Aorta (tissue), 5 donors: ENCODE data around the gene UBE2E1. TPM values are rescaled to one million over a fixed set of nuclear protein-coding genes. Genes with fewer than 3 reads are reported as not detected.
"Not testable (repeated sequence)": the region's sequence is repeated elsewhere in the genome, so short reads cannot be mapped to it uniquely, and the experiment has no call there.

Experiments used
- ATAC-seq: fragments of 200-7000 bp; cut with Tn5 transposase; one replicate; pipeline ENCODE4 v1.9.1; 2022; ENCODE audit warnings: moderate library complexity; ENCODE audit not compliant: low FRiP score
- DNase-seq, 2 donors: peaks; one replicate each; pipeline ENCODE4 v3.0.0-alpha.2; 2020
- H3K27ac ChIP-seq, 2 donors: one replicate each; pipeline ENCODE4 v1.5.1; 2013; ENCODE audit warnings: low read length in 2 of 2, mild to moderate bottlenecking in 2 of 2, moderate library complexity in 2 of 2, control low read depth in 1 of 2, inconsistent platforms in 1 of 2, low read depth in 1 of 2
- H3K27me3 ChIP-seq, 2 donors: one replicate each; pipeline ENCODE4 v1.6.1; 2013; ENCODE audit warnings: control low read depth in 1 of 2, low read length in 1 of 2, mild to moderate bottlenecking in 1 of 2, moderate library complexity in 1 of 2; ENCODE audit not compliant: insufficient read depth in 2 of 2, control insufficient read depth in 1 of 2
- H3K36me3 ChIP-seq, 2 donors: one replicate each; pipeline ENCODE4 v1.6.1; 2013; ENCODE audit warnings: control low read depth in 1 of 2, low read length in 1 of 2, mild to moderate bottlenecking in 1 of 2; ENCODE audit not compliant: insufficient read depth in 2 of 2, control insufficient read depth in 1 of 2
- H3K4me1 ChIP-seq, 2 donors: one replicate each; pipeline ENCODE4 v1.6.1; 2013; ENCODE audit warnings: low read length in 2 of 2, control low read depth in 1 of 2, mild to moderate bottlenecking in 1 of 2, moderate library complexity in 1 of 2; ENCODE audit not compliant: insufficient read depth in 2 of 2, control insufficient read depth in 1 of 2
- H3K4me3 ChIP-seq, 2 donors: one replicate each; pipeline ENCODE4 v1.5.1; 2013; ENCODE audit warnings: low read length in 2 of 2, control low read depth in 1 of 2, mild to moderate bottlenecking in 1 of 2
- H3K9me3 ChIP-seq: one replicate; pipeline ENCODE4 v1.6.1; 2013; ENCODE audit warnings: mild to moderate bottlenecking, low read length; ENCODE audit not compliant: control insufficient read depth
- WGBS, 2 donors: extraction: QIAGEN DNeasy Blood & Tissue Kit; methylation state at CpG; one replicate each; pipeline ENCODE4 v1.1.7; 2013; 5-methylcytosine and 5-hydroxymethylcytosine counted together
- intact Hi-C, 2 donors: fragments of 100-400 bp; cut with DNase I; formaldehyde crosslinking; loops; one replicate each; pipeline versions ENCODE4 v1.14.2 to v1.15.0; 2022
- polyA plus RNA-seq, 2 donors: library from polyadenylated mRNA; stranded (reverse); fragments of 200-250 nt; gene quantifications; one replicate each; pipeline ENCODE4 v1.2.3, GENCODE V29; 2013
- total RNA-seq, 2 donors: library from RNA; stranded (reverse); fragmentation: NEBNext Ultra II Directional; extraction: Animal tissue kit (Norgen Biotek cat#: 25700); gene quantifications; one replicate each; pipeline ENCODE4 v1.2.1, GENCODE V29; 2021
- donor health status: healthy with polysubstance abuse.
- donor health status: Bipolar disorder and iron deficiency.
- donor health status: DM: no; HTN: no; CAD: no.
- donor health status: DM: no; HTN: no; CAD: no.
- donor health status: DM: yes; HTN: yes; CAD: no.

The UBE2E1 gene
- total and polyA plus RNA-seq, 4 donors = 62.2 to 128 (median 92.0) TPM

GRCh38 chr3:23873941-23874340 is 68.2 kb downstream of the UBE2E1 start:
- intact Hi-C loops = no loop called here
- Histone ChIP-seq H3K4me1 (no peaks in the 10 kb centered on the region), H3K27me3 (no peaks in the 10 kb centered on the region), H3K27ac (no peak overlapping the region), H3K4me3 (no peak overlapping the region), H3K36me3 (no peaks in the 10 kb centered on the region), H3K9me3 (no peaks in the 10 kb centered on the region)
- WGBS, 2 donors = 55 to 65% methylated on average over 2 of the region's 2 CpGs
- DNase-seq (no peak), ATAC-seq (peak; percentile 46)

- intact Hi-C loops = no loop called here
- H3K9me3 ChIP-seq = no peaks in the 10 kb centered on the region
- 60 to 65% methylated on average over 6 of the region's 6 CpGs for WGBS, 2 donors
- DNase-seq (no peak), ATAC-seq (peak; percentile 33)
- H3K27me3 ChIP-seq = no peaks in the 10 kb centered on the region
- H3K4me1 ChIP-seq = no peaks in the 10 kb centered on the region
- H3K27ac ChIP-seq = no peak overlapping the region
- H3K4me3 ChIP-seq = no peak overlapping the region
- no peaks in the 10 kb centered on the region for H3K36me3 ChIP-seq
Measured at GRCh38 chr3:23874359-23875112, 68.8 kb downstream of the UBE2E1 start.

DNA sequence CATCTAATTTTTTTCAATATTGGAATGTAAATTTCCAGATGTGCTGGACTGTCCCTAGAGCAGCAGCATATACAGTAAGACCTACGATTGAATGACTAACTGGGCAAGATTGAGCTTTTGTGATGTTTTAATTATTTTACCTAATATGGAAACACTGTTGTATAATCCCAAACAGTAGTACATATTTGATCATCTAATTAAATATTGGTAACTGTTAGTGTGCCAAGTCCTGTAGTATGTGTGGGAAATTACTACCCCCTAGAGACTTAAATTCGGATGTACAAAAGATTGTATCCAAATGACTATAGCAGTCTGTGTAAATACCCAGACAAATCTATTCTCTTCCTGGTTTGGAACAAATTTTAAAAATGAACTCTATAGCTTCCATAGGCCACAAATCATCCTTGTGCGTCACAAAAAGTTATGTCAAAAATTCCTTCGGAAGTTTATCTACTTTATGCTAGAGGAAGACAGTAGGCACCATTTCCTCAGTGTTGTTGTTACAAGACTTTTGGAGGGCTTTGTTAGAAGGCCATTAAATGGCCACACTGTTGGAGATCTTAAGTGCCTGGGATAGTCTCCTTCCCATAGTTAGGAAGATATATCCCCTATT is 69.5 kb downstream of the UBE2E1 start:
- Histone ChIP-seq H3K36me3 (no peaks in the 10 kb centered on the region), H3K4me3 (no peak overlapping the region), H3K4me1 (no peaks in the 10 kb centered on the region), H3K9me3 (no peaks in the 10 kb centered on the region), H3K27me3 (no peaks in the 10 kb centered on the region), H3K27ac (no peak overlapping the region)
- DNase-seq = no peak
- intact Hi-C loops = no loop called here
- 82 to 85% methylated on average over 4 of the region's 4 CpGs for WGBS, 2 donors
- ATAC-seq = no peak

DNA sequence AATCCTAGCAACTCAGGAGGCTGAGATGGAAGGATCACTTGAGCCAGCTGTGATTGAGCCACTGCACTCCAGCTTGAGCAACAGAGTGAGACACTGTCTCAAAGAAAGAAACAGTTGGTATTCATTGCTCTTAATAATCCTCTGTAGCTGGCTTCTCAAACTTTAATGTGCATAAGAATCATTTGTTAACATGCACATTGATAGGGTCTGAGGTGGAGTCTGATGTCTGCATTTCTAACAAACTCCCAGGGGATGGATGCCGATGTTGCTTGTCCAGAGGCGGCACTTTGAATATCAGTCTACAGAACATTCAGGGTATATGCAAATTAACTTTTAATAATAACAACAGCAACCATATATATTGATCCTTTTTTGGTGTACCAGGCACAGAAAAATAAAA is 71.2 kb downstream of the UBE2E1 start:
- H3K4me1 ChIP-seq = no peaks in the 10 kb centered on the region
- no peak for ATAC-seq
- no peaks in the 10 kb centered on the region for H3K9me3 ChIP-seq
- no peak overlapping the region for H3K4me3 ChIP-seq
- no peak overlapping the region for H3K27ac ChIP-seq
- no peaks in the 10 kb centered on the region for H3K27me3 ChIP-seq
- no peaks in the 10 kb centered on the region for H3K36me3 ChIP-seq
- 88 to 89% methylated on average over 2 of the region's 2 CpGs for WGBS, 2 donors
- intact Hi-C loops = no loop called here
- DNase-seq = no peak

GRCh38 chr3:23877329-23877980 is 71.7 kb downstream of the UBE2E1 start:
- ATAC-seq (no peak), DNase-seq (no peak)
- intact Hi-C loops = no loop called here
- H3K4me3 ChIP-seq = no peak overlapping the region
- H3K36me3 ChIP-seq = no peaks in the 10 kb centered on the region
- no peaks in the 10 kb centered on the region for H3K4me1 ChIP-seq
- H3K27me3 ChIP-seq = no peaks in the 10 kb centered on the region
- WGBS, 2 donors = 23 to 33% methylated on average over 5 of the region's 5 CpGs
- H3K27ac ChIP-seq = no peak overlapping the region
- no peaks in the 10 kb centered on the region for H3K9me3 ChIP-seq

GRCh38 chr3:23879485-23879884 is 73.7 kb downstream of the UBE2E1 start:
- Histone ChIP-seq H3K27ac (no peak overlapping the region), H3K27me3 (no peaks in the 10 kb centered on the region), H3K4me3 (no peak overlapping the region), H3K36me3 (no peaks in the 10 kb centered on the region), H3K4me1 (no peaks in the 10 kb centered on the region), H3K9me3 (no peaks in the 10 kb centered on the region)
- no peak for DNase-seq
- WGBS, 2 donors = 96 to 97% methylated on average over 8 of the region's 8 CpGs
- no peak for ATAC-seq
- intact Hi-C loops = no loop called here

DNA sequence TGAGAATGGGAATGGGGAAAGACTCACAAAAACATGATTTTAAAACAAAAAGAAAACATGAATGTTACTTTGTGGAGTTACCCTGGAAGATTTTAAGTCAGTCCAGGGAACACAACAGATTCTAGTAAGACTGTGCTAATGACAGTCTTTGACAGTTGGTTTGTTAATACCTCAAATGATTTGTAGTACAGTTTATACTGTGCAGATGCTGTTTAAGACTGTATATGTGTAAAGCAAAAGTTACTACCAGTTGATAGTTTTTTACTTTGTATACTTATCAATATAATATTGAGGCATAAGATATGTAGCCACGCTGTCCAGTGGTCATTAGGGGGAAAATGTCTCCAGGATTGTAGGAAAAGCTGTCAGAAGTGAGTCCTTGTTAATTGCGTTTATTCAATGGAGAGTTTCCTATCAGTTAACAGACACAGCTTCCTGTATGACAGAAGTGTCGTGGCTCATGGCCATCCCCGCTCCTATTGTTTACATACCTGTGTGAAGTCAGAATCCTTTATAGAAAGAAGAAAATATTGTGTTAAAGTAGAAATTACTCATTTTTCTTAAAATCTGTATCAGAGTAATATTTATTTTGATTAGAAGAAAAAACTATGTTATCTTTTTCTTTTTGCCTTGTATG is 75.1 kb downstream of the UBE2E1 start:
- Histone ChIP-seq H3K4me1 (no peaks in the 10 kb centered on the region), H3K27me3 (no peaks in the 10 kb centered on the region), H3K36me3 (no peaks in the 10 kb centered on the region), H3K27ac (no peak overlapping the region), H3K4me3 (no peak overlapping the region), H3K9me3 (no peaks in the 10 kb centered on the region)
- WGBS, 2 donors = 69 to 73% methylated on average over 4 of the region's 4 CpGs
- ATAC-seq (no peak), DNase-seq (no peak)
- intact Hi-C loops = loop anchor here in 1 of 2 donors (10.0 kb wide), 1 partner anchor 804 kb away; no protein-coding TSS in a partner anchor

GRCh38 chr3:23881993-23882392 is 76.2 kb downstream of the UBE2E1 start:
- not testable (repeated sequence) for H3K4me3 ChIP-seq, ATAC-seq, H3K27me3 ChIP-seq, DNase-seq, H3K9me3 ChIP-seq, H3K4me1 ChIP-seq, H3K27ac ChIP-seq, H3K36me3 ChIP-seq
- intact Hi-C loops = loop anchor here in 1 of 2 donors (10.0 kb wide), 1 partner anchor 803 kb away; no protein-coding TSS in a partner anchor
- WGBS, 2 donors = 86 to 89% methylated on average over 4 of the region's 4 CpGs
